ENCODE data around the gene RBSN.

Gene RBSN

DNA sequence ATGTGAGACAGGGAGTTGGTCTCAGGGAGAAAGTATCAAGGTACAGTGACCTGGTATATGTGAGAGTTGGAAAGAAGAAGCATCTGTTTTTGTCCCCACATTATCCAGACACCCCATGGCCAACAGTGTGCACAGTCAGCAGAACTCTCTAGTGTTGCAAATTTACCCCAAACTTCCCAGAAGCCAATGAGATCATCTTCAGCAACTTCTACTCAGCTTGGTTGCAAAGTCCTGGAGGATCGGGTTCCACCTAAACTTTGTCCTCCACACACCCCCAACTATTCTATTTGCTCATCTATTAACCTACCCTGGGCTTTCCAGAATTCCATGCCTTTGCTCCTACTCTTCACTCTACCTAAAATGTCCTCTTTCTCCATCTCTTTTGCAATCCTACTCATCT is 15.7 kb downstream of the RBSN start:
- H3K4me3 ChIP-seq (ENCODE audit: insufficient read depth, low read depth, low read length) = no peak overlapping the region
- H3K27me3 ChIP-seq (ENCODE audit: control insufficient read depth, insufficient read depth, low read length, poor library complexity, severe bottlenecking) = no peaks in the 10 kb centered on the region
- no peaks in the 10 kb centered on the region for H3K9me3 ChIP-seq (ENCODE audit: control insufficient read depth, low read length)
- peaks cover 45% of the 10 kb centered on the region for H3K36me3 ChIP-seq (ENCODE audit: control insufficient read depth, insufficient read depth, low read length)
- H3K27ac ChIP-seq (ENCODE audit: insufficient read depth, low read depth, low read length, poor library complexity, severe bottlenecking) = no peak overlapping the region
- H3K4me1 ChIP-seq (ENCODE audit: control insufficient read depth, insufficient read depth, low read length) = no peaks in the 10 kb centered on the region
- 96% methylated on average over 1 of the region's 1 CpG for WGBS, 2 experiments

GRCh38 chr3:15081960-15082664 is 16.8 kb downstream of the RBSN start:
- H3K4me1 ChIP-seq (ENCODE audit: control insufficient read depth, insufficient read depth, low read length) = no peaks in the 10 kb centered on the region
- H3K4me3 ChIP-seq (ENCODE audit: insufficient read depth, low read depth, low read length) = no peak overlapping the region
- peaks cover 47% of the 10 kb centered on the region for H3K36me3 ChIP-seq (ENCODE audit: control insufficient read depth, insufficient read depth, low read length)
- H3K27me3 ChIP-seq (ENCODE audit: control insufficient read depth, insufficient read depth, low read length, poor library complexity, severe bottlenecking) = no peaks in the 10 kb centered on the region
- no peaks in the 10 kb centered on the region for H3K9me3 ChIP-seq (ENCODE audit: control insufficient read depth, low read length)
- WGBS, 2 experiments = 93 to 96% methylated on average over 13 of the region's 13 CpGs
- H3K27ac ChIP-seq (ENCODE audit: insufficient read depth, low read depth, low read length, poor library complexity, severe bottlenecking) = no peak overlapping the region

GRCh38 chr3:15079091-15079490 is 19.9 kb downstream of the RBSN start:
- Histone ChIP-seq H3K4me1 (ENCODE audit: control insufficient read depth, insufficient read depth, low read length) (no peaks in the 10 kb centered on the region), H3K27ac (ENCODE audit: insufficient read depth, low read depth, low read length, poor library complexity, severe bottlenecking) (no peak overlapping the region), H3K9me3 (ENCODE audit: control insufficient read depth, low read length) (no peaks in the 10 kb centered on the region), H3K4me3 (ENCODE audit: insufficient read depth, low read depth, low read length) (no peak overlapping the region), H3K36me3 (ENCODE audit: control insufficient read depth, insufficient read depth, low read length) (peaks cover 48% of the 10 kb centered on the region), H3K27me3 (ENCODE audit: control insufficient read depth, insufficient read depth, low read length, poor library complexity, severe bottlenecking) (no peaks in the 10 kb centered on the region)
- 94 to 95% methylated on average over 2 of the region's 3 CpGs for WGBS, 2 experiments

GRCh38 chr3:15074500-15074899 is 24.4 kb downstream of the RBSN start:
- H3K9me3 ChIP-seq (ENCODE audit: control insufficient read depth, low read length) = no peaks in the 10 kb centered on the region
- peaks cover 30% of the 10 kb centered on the region for H3K36me3 ChIP-seq (ENCODE audit: control insufficient read depth, insufficient read depth, low read length)
- no peak overlapping the region for H3K4me3 ChIP-seq (ENCODE audit: insufficient read depth, low read depth, low read length)
- H3K4me1 ChIP-seq (ENCODE audit: control insufficient read depth, insufficient read depth, low read length) = no peaks in the 10 kb centered on the region
- no peaks in the 10 kb centered on the region for H3K27me3 ChIP-seq (ENCODE audit: control insufficient read depth, insufficient read depth, low read length, poor library complexity, severe bottlenecking)
- WGBS, 2 experiments = 94 to 96% methylated on average over 19 of the region's 19 CpGs
- H3K27ac ChIP-seq (ENCODE audit: insufficient read depth, low read depth, low read length, poor library complexity, severe bottlenecking) = no peak overlapping the region

GRCh38 chr3:15071699-15072098 is 27.2 kb downstream of the RBSN start:
- Histone ChIP-seq H3K27me3 (ENCODE audit: control insufficient read depth, insufficient read depth, low read length, poor library complexity, severe bottlenecking) (no peaks in the 10 kb centered on the region), H3K36me3 (ENCODE audit: control insufficient read depth, insufficient read depth, low read length) (peaks cover 17% of the 10 kb centered on the region), H3K4me3 (ENCODE audit: insufficient read depth, low read depth, low read length) (no peak overlapping the region), H3K9me3 (ENCODE audit: control insufficient read depth, low read length) (no peaks in the 10 kb centered on the region), H3K27ac (ENCODE audit: insufficient read depth, low read depth, low read length, poor library complexity, severe bottlenecking) (no peak overlapping the region), H3K4me1 (ENCODE audit: control insufficient read depth, insufficient read depth, low read length) (no peaks in the 10 kb centered on the region)
- 95 to 96% methylated on average over 2 of the region's 2 CpGs for WGBS, 2 experiments

- no peaks in the 10 kb centered on the region for H3K9me3 ChIP-seq (ENCODE audit: control insufficient read depth, low read length)
- whole genome bisulfite sequencing, 2 experiments = 97 to 100% methylated on average over 1 of the region's 1 CpG
- H3K4me3 ChIP-seq (ENCODE audit: insufficient read depth, low read depth, low read length) = no peak overlapping the region
- H3K4me1 ChIP-seq (ENCODE audit: control insufficient read depth, insufficient read depth, low read length) = no peaks in the 10 kb centered on the region
- H3K27me3 ChIP-seq (ENCODE audit: control insufficient read depth, insufficient read depth, low read length, poor library complexity, severe bottlenecking) = peaks cover 3% of the 10 kb centered on the region
- H3K36me3 ChIP-seq (ENCODE audit: control insufficient read depth, insufficient read depth, low read length) = peaks cover 12% of the 10 kb centered on the region
- no peak overlapping the region for H3K27ac ChIP-seq (ENCODE audit: insufficient read depth, low read depth, low read length, poor library complexity, severe bottlenecking)
These were observed 29.5 kb downstream of the RBSN start for GRCh38 chr3:15069441-15069840.

- Histone ChIP-seq H3K27me3 (ENCODE audit: control insufficient read depth, insufficient read depth, low read length, poor library complexity, severe bottlenecking) (peaks cover 3% of the 10 kb centered on the region), H3K4me1 (ENCODE audit: control insufficient read depth, insufficient read depth, low read length) (peaks cover 12% of the 10 kb centered on the region), H3K4me3 (ENCODE audit: insufficient read depth, low read depth, low read length) (no peak overlapping the region), H3K9me3 (ENCODE audit: control insufficient read depth, low read length) (no peaks in the 10 kb centered on the region), H3K36me3 (ENCODE audit: control insufficient read depth, insufficient read depth, low read length) (no peaks in the 10 kb centered on the region), H3K27ac (ENCODE audit: insufficient read depth, low read depth, low read length, poor library complexity, severe bottlenecking) (no peak overlapping the region)
- 93 to 94% methylated on average over 3 of the region's 3 CpGs for WGBS, 2 experiments
These were observed 32.5 kb downstream of the RBSN start for GRCh38 chr3:15066467-15066866.

GRCh38 chr3:15065550-15066007 is 33.4 kb downstream of the RBSN start:
- no peak overlapping the region for H3K27ac ChIP-seq (ENCODE audit: insufficient read depth, low read depth, low read length, poor library complexity, severe bottlenecking)
- H3K4me3 ChIP-seq (ENCODE audit: insufficient read depth, low read depth, low read length) = peak overlapping the region; percentile 98
- 81 to 83% methylated on average over 16 of the region's 16 CpGs for WGBS, 2 experiments
- H3K9me3 ChIP-seq (ENCODE audit: control insufficient read depth, low read length) = no peaks in the 10 kb centered on the region
- H3K36me3 ChIP-seq (ENCODE audit: control insufficient read depth, insufficient read depth, low read length) = no peaks in the 10 kb centered on the region
- peaks cover 12% of the 10 kb centered on the region for H3K4me1 ChIP-seq (ENCODE audit: control insufficient read depth, insufficient read depth, low read length)
- H3K27me3 ChIP-seq (ENCODE audit: control insufficient read depth, insufficient read depth, low read length, poor library complexity, severe bottlenecking) = peaks cover 3% of the 10 kb centered on the region

DNA sequence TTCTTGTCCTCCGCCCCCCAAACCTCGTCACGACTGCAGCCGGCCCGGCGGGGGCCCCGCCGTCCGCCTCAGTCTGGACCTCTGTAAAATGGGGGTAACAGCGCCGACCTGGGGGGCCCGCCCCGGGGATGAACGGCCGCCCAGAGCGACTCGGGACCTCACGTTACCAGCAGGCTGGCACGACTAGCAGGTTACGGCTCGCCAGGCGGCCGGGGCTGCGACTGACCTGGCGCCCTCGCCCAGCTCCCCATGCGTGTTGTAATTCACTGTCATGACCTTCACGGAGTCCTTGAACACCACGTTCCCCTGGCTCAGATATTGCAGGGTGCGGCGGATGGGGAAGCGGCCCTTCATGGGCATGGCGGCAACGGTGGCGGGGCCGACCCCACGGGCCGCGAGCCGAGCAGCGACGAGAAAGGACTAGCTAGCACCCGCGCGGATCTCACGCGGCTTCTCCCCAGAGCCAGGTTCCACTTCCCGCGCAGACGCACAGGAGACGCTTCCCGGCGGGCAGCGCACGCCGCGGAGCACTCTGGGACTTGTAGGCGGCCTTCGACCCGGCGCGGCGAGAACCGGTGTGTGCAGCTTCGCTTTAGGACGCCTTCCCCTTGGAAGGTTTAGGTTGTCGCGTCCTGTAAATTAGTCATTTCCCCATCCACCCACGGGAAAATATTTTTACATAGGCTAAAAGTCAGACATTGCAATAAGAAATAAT is 34.0 kb downstream of the RBSN start, which contains the start of gene MRPS25:
Gene MRPS25, minus strand, starts transcription at position 481 of the 715 bp plus-strand sequence. Its CDS starts 121 bp downstream, at position 360.
- peaks cover 12% of the 10 kb centered on the region for H3K4me1 ChIP-seq (ENCODE audit: control insufficient read depth, insufficient read depth, low read length)
- H3K36me3 ChIP-seq (ENCODE audit: control insufficient read depth, insufficient read depth, low read length) = no peaks in the 10 kb centered on the region
- 1% methylated on average over 69 of the region's 69 CpGs for WGBS, 2 experiments
- H3K27ac ChIP-seq (ENCODE audit: insufficient read depth, low read depth, low read length, poor library complexity, severe bottlenecking) = no peak within 1 kb of the TSS
- peak within 1 kb of the TSS; percentile 98 for H3K4me3 ChIP-seq (ENCODE audit: insufficient read depth, low read depth, low read length)
- peaks cover 3% of the 10 kb centered on the region for H3K27me3 ChIP-seq (ENCODE audit: control insufficient read depth, insufficient read depth, low read length, poor library complexity, severe bottlenecking)
- no peaks in the 10 kb centered on the region for H3K9me3 ChIP-seq (ENCODE audit: control insufficient read depth, low read length)

DNA sequence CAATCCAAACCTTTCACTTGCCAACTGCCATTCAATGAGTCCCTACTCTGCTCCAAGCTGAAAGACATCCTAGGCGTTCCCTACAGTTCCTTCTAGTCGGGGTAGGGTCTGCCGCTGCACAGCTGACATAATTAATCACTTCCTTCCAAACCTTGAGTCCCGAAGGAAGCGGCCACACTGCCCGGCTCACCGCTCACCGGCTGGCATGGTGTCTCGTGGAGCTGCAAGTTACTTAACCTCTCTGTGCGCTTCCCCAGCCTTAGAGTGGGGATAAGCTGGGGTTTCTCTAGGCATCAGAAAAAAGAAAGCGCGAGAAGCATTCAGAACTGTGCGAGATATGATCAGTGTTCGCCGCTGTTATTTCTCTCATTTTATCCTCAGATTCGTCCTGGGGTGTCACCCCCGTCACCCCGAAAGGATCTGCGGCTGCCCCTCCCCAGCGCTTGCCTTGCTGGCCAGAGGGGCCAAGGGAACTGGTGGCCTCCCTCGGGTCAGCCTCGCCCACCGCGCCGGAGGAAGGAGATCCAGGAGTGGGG is 34.6 kb downstream of the RBSN start:
- H3K9me3 ChIP-seq (ENCODE audit: control insufficient read depth, low read length) = no peaks in the 10 kb centered on the region
- peak overlapping the region; percentile 98 for H3K4me3 ChIP-seq (ENCODE audit: insufficient read depth, low read depth, low read length)
- 4 to 6% methylated on average over 25 of the region's 25 CpGs for WGBS, 2 experiments
- no peak overlapping the region for H3K27ac ChIP-seq (ENCODE audit: insufficient read depth, low read depth, low read length, poor library complexity, severe bottlenecking)
- H3K27me3 ChIP-seq (ENCODE audit: control insufficient read depth, insufficient read depth, low read length, poor library complexity, severe bottlenecking) = peaks cover 3% of the 10 kb centered on the region
- H3K4me1 ChIP-seq (ENCODE audit: control insufficient read depth, insufficient read depth, low read length) = peaks cover 12% of the 10 kb centered on the region
- no peaks in the 10 kb centered on the region for H3K36me3 ChIP-seq (ENCODE audit: control insufficient read depth, insufficient read depth, low read length)

Measured in ectodermal cell (in vitro differentiated cells).